ENCODE results near the gene FTCDNL1.

The FTCDNL1 gene

DNA sequence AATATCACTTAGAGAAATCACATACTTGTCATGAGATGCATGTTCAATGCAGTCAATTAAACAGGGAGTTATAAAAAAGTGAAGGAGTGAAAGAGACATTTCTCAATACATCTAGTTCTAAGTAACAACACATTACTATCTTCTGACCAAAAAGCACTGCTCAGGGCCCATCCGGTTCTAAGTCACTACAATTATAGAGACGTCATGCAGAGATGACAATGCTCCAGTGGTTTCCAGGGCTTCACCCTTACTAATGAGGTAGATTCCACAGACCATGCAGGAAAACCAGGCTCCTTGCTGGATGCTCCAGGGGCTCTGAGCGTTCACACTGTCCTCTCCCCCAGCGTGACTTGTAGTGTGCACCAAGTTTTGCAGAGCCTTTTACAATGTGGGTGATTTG is 88.0 kb downstream of the FTCDNL1 start:
- TF ChIP-seq, protein P1, sequence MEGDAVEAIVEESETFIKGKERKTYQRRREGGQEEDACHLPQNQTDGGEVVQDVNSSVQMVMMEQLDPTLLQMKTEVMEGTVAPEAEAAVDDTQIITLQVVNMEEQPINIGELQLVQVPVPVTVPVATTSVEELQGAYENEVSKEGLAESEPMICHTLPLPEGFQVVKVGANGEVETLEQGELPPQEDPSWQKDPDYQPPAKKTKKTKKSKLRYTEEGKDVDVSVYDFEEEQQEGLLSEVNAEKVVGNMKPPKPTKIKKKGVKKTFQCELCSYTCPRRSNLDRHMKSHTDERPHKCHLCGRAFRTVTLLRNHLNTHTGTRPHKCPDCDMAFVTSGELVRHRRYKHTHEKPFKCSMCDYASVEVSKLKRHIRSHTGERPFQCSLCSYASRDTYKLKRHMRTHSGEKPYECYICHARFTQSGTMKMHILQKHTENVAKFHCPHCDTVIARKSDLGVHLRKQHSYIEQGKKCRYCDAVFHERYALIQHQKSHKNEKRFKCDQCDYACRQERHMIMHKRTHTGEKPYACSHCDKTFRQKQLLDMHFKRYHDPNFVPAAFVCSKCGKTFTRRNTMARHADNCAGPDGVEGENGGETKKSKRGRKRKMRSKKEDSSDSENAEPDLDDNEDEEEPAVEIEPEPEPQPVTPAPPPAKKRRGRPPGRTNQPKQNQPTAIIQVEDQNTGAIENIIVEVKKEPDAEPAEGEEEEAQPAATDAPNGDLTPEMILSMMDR (IDR thresholded peaks at IDR 0.05): no peak
- Histone ChIP-seq H3K27ac (no peak overlapping the region), H3K4me3 (no peak overlapping the region)
- DNase-seq (ENCODE audit: low spot score): no peak

GRCh38 chr2:199760574-199760973 is 90.4 kb downstream of the FTCDNL1 start:
- no peak overlapping the region for H3K4me3 ChIP-seq
- no peak overlapping the region for H3K27ac ChIP-seq
- TF ChIP-seq, protein P1 (IDR thresholded peaks at IDR 0.05): no peak
- DNase-seq (ENCODE audit: low spot score): no peak

DNA sequence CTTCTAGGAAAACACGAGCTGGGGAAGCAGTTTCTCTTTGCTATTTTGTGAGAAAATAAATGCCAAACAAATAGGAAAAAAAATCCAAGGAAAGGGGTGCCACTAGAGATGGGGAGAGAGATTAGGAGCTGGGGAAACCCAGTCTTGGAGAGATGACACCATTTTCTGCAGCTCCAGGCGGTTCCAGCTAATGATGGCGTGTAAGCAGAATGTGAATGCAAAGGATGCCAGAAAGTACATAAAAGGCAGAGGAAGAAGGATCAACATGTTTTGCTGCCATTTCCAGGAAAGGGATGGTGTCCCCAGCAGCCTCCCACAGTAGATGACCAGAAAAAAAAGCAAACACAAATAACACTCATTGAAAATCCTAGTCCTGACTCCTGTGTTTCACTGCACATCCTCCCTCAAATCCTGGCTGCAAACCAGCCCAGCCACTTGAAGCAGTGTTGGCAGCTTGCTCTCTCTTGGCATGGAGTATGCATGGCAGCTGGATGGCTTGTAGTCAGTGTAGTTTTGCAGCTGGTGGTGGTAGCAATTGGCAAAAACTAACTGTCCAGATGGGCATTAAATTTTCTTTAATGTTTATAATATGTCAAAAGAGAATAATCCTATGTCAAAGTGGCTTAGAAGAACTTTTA is 93.6 kb downstream of the FTCDNL1 start:
- Histone ChIP-seq H3K4me3 (no peak overlapping the region), H3K27ac (no peak overlapping the region)
- DNase-seq (ENCODE audit: low spot score): no peak
- TF ChIP-seq, protein P1 (IDR thresholded peaks at IDR 0.05): no peak

DNA sequence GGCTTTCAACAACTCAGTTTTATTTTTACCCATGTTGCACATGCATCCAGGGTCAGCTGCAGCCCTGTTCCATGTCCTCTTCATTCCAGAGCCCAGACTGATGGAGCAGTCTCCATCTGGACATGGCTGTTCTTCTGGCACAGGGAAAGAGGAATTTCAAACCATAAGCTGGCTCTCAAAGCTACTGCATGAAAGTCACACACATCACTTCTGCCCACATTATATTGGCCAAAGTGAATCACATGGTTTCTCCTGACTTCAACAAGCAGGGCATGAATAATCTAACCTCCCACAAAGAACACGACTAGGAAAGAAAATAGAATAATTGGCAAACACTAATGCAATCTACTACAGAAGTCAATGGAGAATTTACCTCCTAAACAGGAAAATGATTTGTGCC is 94.2 kb downstream of the FTCDNL1 start:
- TF ChIP-seq, protein P1 (IDR thresholded peaks at IDR 0.05): no peak
- no peak overlapping the region for H3K4me3 ChIP-seq
- no peak overlapping the region for H3K27ac ChIP-seq
- DNase-seq (ENCODE audit: low spot score): no peak

DNA sequence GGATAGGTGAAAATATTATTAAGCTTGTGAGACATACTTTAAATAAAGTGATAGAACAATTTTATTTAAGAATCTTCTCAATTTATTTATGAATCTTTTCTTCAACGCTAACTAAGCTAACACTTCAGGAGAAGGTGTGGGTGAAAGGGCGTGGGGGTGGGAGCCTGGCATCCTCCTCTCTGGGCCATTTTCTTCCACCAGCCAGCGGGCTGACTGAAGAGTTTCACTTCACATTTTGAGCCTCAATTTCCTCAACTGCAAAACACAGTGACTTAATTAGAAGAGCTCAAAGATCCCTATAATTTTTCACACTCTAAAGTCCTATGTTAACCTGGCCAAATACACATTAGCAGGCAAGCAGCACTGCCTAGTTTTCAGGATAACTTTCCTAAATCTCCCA is 94.8 kb downstream of the FTCDNL1 start:
- Histone ChIP-seq H3K27ac (no peak overlapping the region), H3K4me3 (no peak overlapping the region)
- DNase-seq (ENCODE audit: low spot score): no peak
- TF ChIP-seq, protein P1 (IDR thresholded peaks at IDR 0.05): no peak

GRCh38 chr2:199754766-199755165 is 96.2 kb downstream of the FTCDNL1 start:
- H3K27ac ChIP-seq: no peak overlapping the region
- no peak for DNase-seq (ENCODE audit: low spot score)
- TF ChIP-seq, protein P1 (IDR thresholded peaks at IDR 0.05): no peak
- H3K4me3 ChIP-seq: no peak overlapping the region

DNA sequence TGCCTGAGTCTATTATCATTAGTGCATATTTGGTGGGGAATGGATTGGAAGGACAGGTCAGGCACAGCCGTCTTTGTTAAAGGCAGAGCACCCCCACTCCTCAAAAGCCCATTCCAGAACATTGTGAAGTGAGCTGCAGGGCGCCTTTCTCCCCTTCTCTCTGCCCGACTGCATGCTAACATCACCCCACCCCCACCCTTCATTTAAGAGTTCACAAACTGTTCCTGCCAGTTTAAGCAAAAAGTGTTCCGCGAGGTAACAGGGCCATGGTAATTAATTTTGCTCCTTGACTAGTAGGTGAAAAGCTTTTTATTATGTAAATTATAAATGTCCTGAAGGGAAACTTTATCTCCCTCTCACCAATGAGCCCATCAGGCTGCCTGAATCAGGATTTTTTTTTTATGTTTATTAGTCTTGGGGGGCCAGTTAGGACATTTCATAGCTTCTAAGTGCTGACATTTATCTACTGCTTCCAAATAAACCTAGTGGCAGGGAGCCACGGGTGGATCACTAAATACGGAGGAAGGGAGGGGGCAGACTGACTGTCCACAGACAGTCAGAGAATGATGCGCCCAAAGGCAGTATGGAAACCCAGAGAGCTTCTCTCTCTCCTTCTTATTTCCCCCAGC is 99.4 kb downstream of the FTCDNL1 start:
- TF ChIP-seq, protein P1 (IDR thresholded peaks at IDR 0.05): no peak
- H3K27ac ChIP-seq: no peak overlapping the region
- no peak for DNase-seq (ENCODE audit: low spot score)
- no peak overlapping the region for H3K4me3 ChIP-seq
